Stomach (tissue), 9 donors: ENCODE results near the gene B4GALNT3. TPM values are rescaled to one million over a fixed set of nuclear protein-coding genes. Genes with fewer than 3 reads are reported as not detected.
A peak's percentile ranks its signal among the peaks of the same experiment; 100 is the strongest.

Experiments
- DNase-seq, 2 donors: peaks; one replicate each; pipeline versions ENCODE4 v3.0.0 to v3.0.0-alpha.2; 2013 to 2019
- H3K27ac ChIP-seq, 5 donors: fragments of 200-600 bp in 4 of 5; sonication (generic) in 4 of 5; one replicate each; pipeline ENCODE4 v1.5.1; 2013 to 2019; ENCODE audit warnings: mild to moderate bottlenecking in 1 of 5, moderate library complexity in 1 of 5
- H3K27me3 ChIP-seq, 3 donors: fragments of 200-600 bp; sonication (generic); one replicate each; pipeline ENCODE4 v1.5.1; 2017 to 2019; ENCODE audit warnings: mixed run types in 1 of 3
- H3K36me3 ChIP-seq, 4 donors: fragments of 200-600 bp; sonication (generic); 1 replicate in 3 of 4; 2 replicates in 1 of 4; pipeline ENCODE4 v1.5.1; 2016 to 2019
- H3K4me1 ChIP-seq, 4 donors: fragments of 200-600 bp; sonication (generic); one replicate each; pipeline ENCODE4 v1.5.1; 2016 to 2019
- H3K4me3 ChIP-seq, 4 donors: fragments of 200-600 bp; sonication (generic) in 3 of 4; one replicate each; pipeline ENCODE4 v1.5.1; 2016 to 2019; ENCODE audit warnings: mild to moderate bottlenecking in 1 of 4
- H3K9me3 ChIP-seq, 4 donors: fragments of 200-600 bp; sonication (generic); one replicate each; pipeline ENCODE4 v1.5.1; 2016 to 2019
- EP300 ChIP-seq: sonication (generic); formaldehyde crosslinking; IDR thresholded peaks from one replicate; pipeline ENCODE4 v1.6.1; 2017; ENCODE audit warnings: antibody characterized with exemption
- POLR2A ChIP-seq, 4 donors: fragments of 450-650 bp; IDR thresholded peaks; one replicate each; pipeline ENCODE4 v1.6.1; 2016; ENCODE audit warnings: antibody characterized with exemption in 4 of 4, control low read depth in 2 of 4, mild to moderate bottlenecking in 1 of 4, moderate library complexity in 1 of 4
- POLR2AphosphoS5 ChIP-seq, 3 donors: sonication (generic); formaldehyde crosslinking; IDR thresholded peaks; one replicate each; pipeline ENCODE4 v1.6.1; 2016; ENCODE audit warnings: antibody characterized with exemption in 3 of 3
- WGBS, 5 donors: extraction: QIAGEN DNeasy Blood & Tissue Kit in 3 of 5; methylation state at CpG; one replicate each; pipeline versions ENCODE4 v1.1.5 to v1.1.7; 2013 to 2018; 5-methylcytosine and 5-hydroxymethylcytosine counted together
- intact Hi-C: fragments of 100-400 bp; cut with DNase I; formaldehyde crosslinking; loops from one replicate; pipeline ENCODE4 v1.15.1; 2023; ENCODE audit warnings: low total_unique reads
- polyA plus RNA-seq, 3 donors: library from polyadenylated mRNA; stranded (reverse); fragments of 200-250 nt; gene quantifications; one replicate each; pipeline ENCODE4 v1.2.3, GENCODE V29; 2013
- total RNA-seq, 5 donors: library from RNA; depleted of rRNA; stranded (reverse); fragments of >200 nt; gene quantifications; one replicate each; pipeline versions ENCODE4 v1.1.0 to v1.2.3, GENCODE V29; 2014 to 2016
- TF ChIP-seq, protein P1 (sequence below), 7 experiments: fragments of 450-650 bp in 4 of 7; fragments of 200-600 bp in 3 of 7; sonication (generic) in 3 of 7; IDR thresholded peaks; one replicate each; pipeline ENCODE4 v1.5.1; 2016 to 2019; ENCODE audit warnings: antibody characterized with exemption in 7 of 7, control low read depth in 2 of 7, mild to moderate bottlenecking in 1 of 7
- donor health status: healthy with polysubstance abuse.
- donor health status: Bipolar disorder and iron deficiency.
- donor health status: healthy.

The B4GALNT3 gene
- total and polyA plus RNA-seq, 8 donors: 20.8 to 332 (median 71.0) TPM

DNA sequence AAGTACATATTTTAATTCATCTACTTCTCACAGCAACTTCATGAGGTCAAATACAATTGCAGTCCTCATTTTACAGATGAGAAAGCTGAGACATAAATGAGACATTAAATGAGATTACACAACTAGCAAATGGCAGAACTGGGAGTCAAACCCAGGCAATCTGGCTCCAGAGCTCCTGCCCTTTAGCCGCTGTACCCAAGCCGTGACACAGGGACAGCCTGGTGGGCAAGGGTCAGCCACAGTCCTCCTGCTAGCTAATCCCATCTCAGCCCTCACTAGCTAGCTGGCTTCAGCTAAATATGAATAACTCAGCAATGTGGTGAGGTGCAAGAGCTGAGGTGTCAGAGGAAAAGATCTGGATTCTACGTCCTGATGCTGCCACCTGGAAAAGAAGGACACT lies 148.7 kb downstream of the B4GALNT3 start:
- Histone ChIP-seq H3K4me3 (no peak overlapping the region), H3K27me3 (no peaks in the 10 kb centered on the region), H3K4me1 (peaks cover 6 to 20% (median 9%) of the 10 kb centered on the region in 4 donors), H3K27ac (no peak overlapping the region), H3K9me3 (no peaks in the 10 kb centered on the region), H3K36me3 (no peaks in the 10 kb centered on the region)
- TF ChIP-seq, protein P1, sequence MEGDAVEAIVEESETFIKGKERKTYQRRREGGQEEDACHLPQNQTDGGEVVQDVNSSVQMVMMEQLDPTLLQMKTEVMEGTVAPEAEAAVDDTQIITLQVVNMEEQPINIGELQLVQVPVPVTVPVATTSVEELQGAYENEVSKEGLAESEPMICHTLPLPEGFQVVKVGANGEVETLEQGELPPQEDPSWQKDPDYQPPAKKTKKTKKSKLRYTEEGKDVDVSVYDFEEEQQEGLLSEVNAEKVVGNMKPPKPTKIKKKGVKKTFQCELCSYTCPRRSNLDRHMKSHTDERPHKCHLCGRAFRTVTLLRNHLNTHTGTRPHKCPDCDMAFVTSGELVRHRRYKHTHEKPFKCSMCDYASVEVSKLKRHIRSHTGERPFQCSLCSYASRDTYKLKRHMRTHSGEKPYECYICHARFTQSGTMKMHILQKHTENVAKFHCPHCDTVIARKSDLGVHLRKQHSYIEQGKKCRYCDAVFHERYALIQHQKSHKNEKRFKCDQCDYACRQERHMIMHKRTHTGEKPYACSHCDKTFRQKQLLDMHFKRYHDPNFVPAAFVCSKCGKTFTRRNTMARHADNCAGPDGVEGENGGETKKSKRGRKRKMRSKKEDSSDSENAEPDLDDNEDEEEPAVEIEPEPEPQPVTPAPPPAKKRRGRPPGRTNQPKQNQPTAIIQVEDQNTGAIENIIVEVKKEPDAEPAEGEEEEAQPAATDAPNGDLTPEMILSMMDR (IDR thresholded peaks at IDR 0.05): no peak
- 88 to 100% (median 93%) methylated on average over 3 of the region's 3 CpGs; no CpG with 5 or more reads in 1 of the 5 donors for WGBS, 5 donors
- intact Hi-C loops: no loop called here
- DNase-seq: no peak

DNA sequence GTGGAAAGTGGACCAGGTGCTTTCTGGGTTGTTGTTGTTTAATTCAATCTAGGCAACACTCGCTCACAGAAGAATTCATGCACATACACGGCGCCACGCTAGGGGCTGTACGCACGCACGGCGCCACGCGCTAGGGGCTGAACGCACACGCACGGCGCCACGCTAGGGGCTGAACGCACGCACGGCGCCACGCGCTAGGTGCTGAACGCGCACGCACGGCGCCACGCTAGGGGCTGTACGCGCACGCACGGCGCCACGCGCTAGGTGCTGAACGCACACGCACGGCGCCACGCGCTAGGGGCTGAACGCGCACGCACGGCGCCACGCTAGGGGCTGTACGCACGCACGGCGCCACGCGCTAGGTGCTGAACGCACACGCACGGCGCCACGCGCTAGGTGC lies 149.2 kb downstream of the B4GALNT3 start:
- H3K27me3 ChIP-seq: no peaks in the 10 kb centered on the region
- H3K9me3 ChIP-seq: no peaks in the 10 kb centered on the region
- no peaks in the 10 kb centered on the region for H3K36me3 ChIP-seq
- WGBS, 5 donors: 90 to 98% (median 97%) methylated on average over 57 to 58 of the region's 58 CpGs
- peak overlapping the region in 1 of 5 donors; percentile 82 for H3K27ac ChIP-seq
- intact Hi-C loops: no loop called here
- TF ChIP-seq POLR2A (IDR thresholded peaks at IDR 0.05) (no peak), EP300 (no peak), POLR2AphosphoS5 (IDR thresholded peaks at IDR 0.05) (no peak)
- TF ChIP-seq, protein P1 (IDR thresholded peaks at IDR 0.05): no peak
- H3K4me1 ChIP-seq: peaks cover 6 to 22% (median 9%) of the 10 kb centered on the region in 4 donors
- no peak overlapping the region for H3K4me3 ChIP-seq
- no peak for DNase-seq

DNA sequence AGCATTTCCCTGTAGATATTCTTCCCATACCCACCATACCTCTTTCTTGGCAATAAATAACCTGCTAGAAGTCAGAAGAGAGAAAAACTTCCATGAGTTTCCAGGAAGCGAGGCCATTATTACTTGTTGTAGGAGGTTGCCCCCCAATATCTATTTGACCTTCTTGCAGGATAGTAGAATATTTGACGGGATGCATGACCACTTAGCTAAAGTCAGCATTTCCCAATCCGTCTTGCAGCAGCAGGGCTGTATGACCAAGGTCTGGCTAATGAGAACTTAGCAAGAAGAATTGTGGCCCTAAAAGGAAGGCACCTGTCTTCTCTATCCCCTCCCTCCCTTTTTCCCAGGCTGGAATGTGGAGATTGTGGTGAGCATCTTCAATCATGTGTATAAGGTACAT lies 152.0 kb downstream of the B4GALNT3 start:
- no peaks in the 10 kb centered on the region for H3K27me3 ChIP-seq
- no peak overlapping the region for H3K4me3 ChIP-seq
- intact Hi-C loops: no loop called here
- peak overlapping the region in 2 of 5 donors; percentile 70 to 82 for H3K27ac ChIP-seq
- peaks cover 6 to 32% (median 9%) of the 10 kb centered on the region in 4 donors for H3K4me1 ChIP-seq
- no peaks in the 10 kb centered on the region for H3K9me3 ChIP-seq
- no peaks in the 10 kb centered on the region for H3K36me3 ChIP-seq
- TF ChIP-seq, protein P1 (IDR thresholded peaks at IDR 0.05): no peak
- no peak for TF ChIP-seq POLR2A (IDR thresholded peaks at IDR 0.05)
- TF ChIP-seq POLR2AphosphoS5 (IDR thresholded peaks at IDR 0.05): no peak
- no peak for TF ChIP-seq EP300
- DNase-seq: no peak
- 86 to 95% (median 88%) methylated on average over 3 of the region's 3 CpGs for WGBS, 5 donors

DNA sequence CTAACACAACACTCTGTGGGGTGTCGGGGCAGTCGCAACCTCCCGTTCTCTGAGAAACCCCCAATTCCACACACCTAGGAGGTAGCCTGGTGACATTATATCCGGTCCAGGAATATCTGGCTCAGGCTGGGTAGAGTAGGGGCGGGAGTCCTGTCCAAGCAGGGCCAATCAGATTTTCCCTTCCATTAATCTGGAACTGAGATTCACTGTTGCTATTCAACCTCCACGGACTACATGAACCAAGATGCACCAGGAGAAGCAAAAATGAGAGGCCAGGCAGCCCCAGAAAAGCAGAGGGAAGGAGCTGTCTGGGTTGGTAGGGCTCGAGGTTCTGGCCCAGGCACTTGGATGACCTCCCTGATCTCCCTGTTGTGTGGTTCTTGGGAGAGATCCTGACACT lies 152.6 kb downstream of the B4GALNT3 start:
- no peaks in the 10 kb centered on the region for H3K9me3 ChIP-seq
- intact Hi-C loops: no loop called here
- no peaks in the 10 kb centered on the region for H3K36me3 ChIP-seq
- peaks cover 5 to 32% (median 9%) of the 10 kb centered on the region in 4 donors for H3K4me1 ChIP-seq
- no peaks in the 10 kb centered on the region for H3K27me3 ChIP-seq
- no peak overlapping the region for H3K4me3 ChIP-seq
- H3K27ac ChIP-seq: no peak overlapping the region
- 79 to 91% (median 88%) methylated on average over 7 of the region's 7 CpGs for WGBS, 5 donors
- DNase-seq: no peak
- TF ChIP-seq EP300 (no peak), POLR2AphosphoS5 (IDR thresholded peaks at IDR 0.05) (no peak), POLR2A (IDR thresholded peaks at IDR 0.05) (no peak)
- TF ChIP-seq, protein P1 (IDR thresholded peaks at IDR 0.05): no peak
